Esophagus (tissue), 2 donors: Measurements from ENCODE around the gene PPFIA3. TPM values are rescaled to one million over a fixed set of nuclear protein-coding genes. Genes with fewer than 3 reads are reported as not detected.

Experiments
- H3K27ac ChIP-seq, 2 donors: one replicate each; pipeline ENCODE4 v1.5.1; 2013; ENCODE audit warnings: low read depth in 2 of 2, mild to moderate bottlenecking in 2 of 2, inconsistent platforms in 1 of 2, low read length in 1 of 2, moderate library complexity in 1 of 2
- H3K27me3 ChIP-seq, 2 donors: one replicate each; pipeline ENCODE4 v1.6.1; 2013; ENCODE audit warnings: low read length in 2 of 2, control low read depth in 1 of 2, mild to moderate bottlenecking in 1 of 2; ENCODE audit not compliant: insufficient read depth in 2 of 2, control insufficient read depth in 1 of 2
- H3K36me3 ChIP-seq, 2 donors: one replicate each; pipeline ENCODE4 v1.6.1; 2013; ENCODE audit warnings: low read length in 1 of 2; ENCODE audit not compliant: control insufficient read depth in 2 of 2, insufficient read depth in 2 of 2
- H3K4me1 ChIP-seq, 2 donors: one replicate each; pipeline ENCODE4 v1.6.1; 2013; ENCODE audit warnings: low read length in 1 of 2; ENCODE audit not compliant: control insufficient read depth in 2 of 2, insufficient read depth in 2 of 2
- H3K4me3 ChIP-seq, 2 donors: one replicate each; pipeline ENCODE4 v1.5.1; 2013; ENCODE audit warnings: low read length in 2 of 2, mild to moderate bottlenecking in 2 of 2, low read depth in 1 of 2, moderate library complexity in 1 of 2
- H3K9me3 ChIP-seq, 2 donors: one replicate each; pipeline ENCODE4 v1.6.1; 2013; ENCODE audit warnings: mild to moderate bottlenecking in 2 of 2, low read depth in 1 of 2, low read length in 1 of 2, moderate library complexity in 1 of 2; ENCODE audit not compliant: control insufficient read depth in 2 of 2, insufficient read depth in 1 of 2
- WGBS, 2 donors: extraction: QIAGEN DNeasy Blood & Tissue Kit; methylation state at CpG; one replicate each; pipeline ENCODE4 v1.1.7; 2013; 5-methylcytosine and 5-hydroxymethylcytosine counted together
- polyA plus RNA-seq, 2 donors: library from polyadenylated mRNA; stranded (reverse); fragments of 200-250 nt; gene quantifications; one replicate each; pipeline ENCODE4 v1.2.3, GENCODE V29; 2013
- donor health status: healthy with polysubstance abuse.
- donor health status: Bipolar disorder and iron deficiency.

Gene PPFIA3
- polyA plus RNA-seq, 2 donors, result 15.2 to 28.6 TPM

DNA sequence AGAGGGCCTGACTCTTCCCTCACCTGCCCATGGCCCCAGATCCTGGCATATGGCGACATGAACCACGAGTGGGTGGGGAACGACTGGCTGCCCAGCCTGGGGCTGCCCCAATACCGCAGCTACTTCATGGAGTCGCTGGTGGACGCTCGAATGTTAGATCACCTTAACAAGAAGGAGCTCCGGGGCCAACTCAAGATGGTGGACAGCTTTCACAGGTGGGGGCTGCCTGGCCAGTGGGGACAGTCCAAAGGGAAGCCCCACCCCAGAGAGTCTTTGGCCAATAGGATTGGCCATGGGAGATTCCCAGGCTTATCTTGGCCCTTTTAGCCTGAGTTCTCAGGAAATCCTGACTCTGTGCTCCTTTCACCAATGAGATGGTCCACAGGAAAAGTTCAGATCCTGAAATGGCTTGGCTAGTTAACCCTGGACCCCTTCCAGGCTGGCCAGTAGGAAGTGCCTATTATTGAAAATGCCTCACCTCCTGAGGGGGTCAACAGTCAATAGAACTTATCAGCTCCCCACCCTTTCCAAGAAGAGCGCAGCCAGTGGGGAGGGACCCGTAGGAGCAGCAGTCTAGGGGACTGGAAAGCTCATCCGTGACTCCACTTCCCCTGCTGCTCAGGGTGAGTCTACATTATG is 28.8 kb downstream of the PPFIA3 start:
- WGBS, 2 donors, result 64 to 71% methylated on average over 11 of the region's 11 CpGs
- peaks cover 12 to 25% of the 10 kb centered on the region in 2 donors for H3K4me1 ChIP-seq
- H3K27ac ChIP-seq, result peak overlapping the region in 1 of 2 donors; percentile 4

DNA sequence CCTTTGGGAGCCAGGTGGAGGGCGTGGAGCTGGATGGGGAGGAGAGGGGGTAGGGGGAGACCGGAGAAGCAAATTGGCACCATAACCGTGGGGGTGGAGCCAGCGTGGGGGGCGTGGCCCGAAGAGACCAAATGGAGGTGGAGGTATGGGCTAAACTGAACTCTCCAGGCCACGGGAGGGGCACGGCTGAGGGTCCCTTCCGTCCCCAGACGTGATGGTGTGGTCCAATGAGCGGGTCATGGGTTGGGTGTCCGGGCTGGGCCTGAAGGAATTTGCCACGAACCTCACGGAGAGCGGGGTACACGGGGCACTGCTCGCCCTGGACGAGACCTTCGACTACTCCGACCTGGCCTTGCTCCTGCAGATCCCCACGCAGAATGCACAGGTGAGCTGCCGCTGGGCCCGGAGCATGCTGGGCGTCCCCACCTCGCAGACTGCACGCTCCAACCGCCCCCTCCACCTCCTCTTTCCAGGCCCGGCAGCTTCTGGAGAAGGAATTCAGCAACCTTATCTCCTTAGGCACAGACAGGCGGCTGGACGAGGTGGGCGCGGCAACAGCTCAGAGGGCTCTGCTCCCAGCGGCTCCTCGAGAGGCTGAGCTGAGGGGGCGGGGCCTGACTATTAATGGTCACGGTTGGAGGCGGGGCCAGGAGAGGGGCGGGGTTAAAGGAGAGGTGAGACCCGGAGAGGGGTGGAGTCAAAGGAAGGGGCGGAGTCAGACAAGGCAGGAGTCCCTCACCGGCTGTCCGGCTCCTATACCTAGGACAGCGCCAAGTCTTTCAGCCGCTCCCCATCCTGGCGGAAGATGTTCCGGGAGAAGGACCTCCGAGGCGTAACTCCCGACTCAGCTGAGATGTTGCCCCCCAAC is 29.7 kb downstream of the PPFIA3 start:
- Histone ChIP-seq H3K4me3 (peak overlapping the region; percentile 60 to 61), H3K27ac (peak overlapping the region; percentile 58 to 80), H3K9me3 (peaks cover 0 to 2% of the 10 kb centered on the region in 2 donors), H3K27me3 (no peaks in the 10 kb centered on the region), H3K4me1 (peaks cover 12 to 25% of the 10 kb centered on the region in 2 donors), H3K36me3 (no peaks in the 10 kb centered on the region)
- 3 to 5% methylated on average over 49 of the region's 49 CpGs for WGBS, 2 donors

More for the DNA sequence above, 28.8 kb downstream of the PPFIA3 start:
- Histone ChIP-seq H3K36me3 (no peaks in the 10 kb centered on the region), H3K27me3 (no peaks in the 10 kb centered on the region), H3K4me3 (no peak overlapping the region), H3K9me3 (no peaks in the 10 kb centered on the region)

DNA sequence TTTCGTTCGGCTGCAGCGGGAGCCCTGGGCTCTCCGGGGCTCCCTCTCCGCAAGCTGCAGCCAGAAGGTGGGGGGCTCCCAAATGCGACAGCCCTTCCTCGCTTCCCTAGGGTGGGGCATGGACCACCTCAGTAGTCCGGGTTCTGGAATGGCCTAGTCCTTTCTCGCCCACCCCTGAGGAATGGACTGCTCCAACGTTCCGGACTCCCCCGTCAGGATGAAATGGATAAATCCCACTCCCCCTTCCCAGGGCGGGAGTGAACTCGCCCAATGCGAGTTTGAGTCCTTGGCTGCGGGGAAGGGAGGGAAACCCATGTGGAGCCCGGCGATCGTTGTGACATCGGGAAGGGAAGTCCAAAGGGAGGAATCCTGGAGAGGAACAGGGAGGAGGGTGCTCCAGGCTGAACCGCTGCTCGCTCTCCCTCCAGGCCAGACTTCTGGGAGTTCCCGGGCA is 30.3 kb downstream of the PPFIA3 start:
- Histone ChIP-seq H3K4me3 (peak overlapping the region; percentile 60 to 61), H3K27me3 (no peaks in the 10 kb centered on the region), H3K4me1 (peaks cover 12 to 25% of the 10 kb centered on the region in 2 donors), H3K9me3 (peaks cover 0 to 3% of the 10 kb centered on the region in 2 donors), H3K27ac (peak overlapping the region; percentile 58 to 80), H3K36me3 (no peaks in the 10 kb centered on the region)
- 1% methylated on average over 21 to 23 of the region's 23 CpGs for WGBS, 2 donors

DNA sequence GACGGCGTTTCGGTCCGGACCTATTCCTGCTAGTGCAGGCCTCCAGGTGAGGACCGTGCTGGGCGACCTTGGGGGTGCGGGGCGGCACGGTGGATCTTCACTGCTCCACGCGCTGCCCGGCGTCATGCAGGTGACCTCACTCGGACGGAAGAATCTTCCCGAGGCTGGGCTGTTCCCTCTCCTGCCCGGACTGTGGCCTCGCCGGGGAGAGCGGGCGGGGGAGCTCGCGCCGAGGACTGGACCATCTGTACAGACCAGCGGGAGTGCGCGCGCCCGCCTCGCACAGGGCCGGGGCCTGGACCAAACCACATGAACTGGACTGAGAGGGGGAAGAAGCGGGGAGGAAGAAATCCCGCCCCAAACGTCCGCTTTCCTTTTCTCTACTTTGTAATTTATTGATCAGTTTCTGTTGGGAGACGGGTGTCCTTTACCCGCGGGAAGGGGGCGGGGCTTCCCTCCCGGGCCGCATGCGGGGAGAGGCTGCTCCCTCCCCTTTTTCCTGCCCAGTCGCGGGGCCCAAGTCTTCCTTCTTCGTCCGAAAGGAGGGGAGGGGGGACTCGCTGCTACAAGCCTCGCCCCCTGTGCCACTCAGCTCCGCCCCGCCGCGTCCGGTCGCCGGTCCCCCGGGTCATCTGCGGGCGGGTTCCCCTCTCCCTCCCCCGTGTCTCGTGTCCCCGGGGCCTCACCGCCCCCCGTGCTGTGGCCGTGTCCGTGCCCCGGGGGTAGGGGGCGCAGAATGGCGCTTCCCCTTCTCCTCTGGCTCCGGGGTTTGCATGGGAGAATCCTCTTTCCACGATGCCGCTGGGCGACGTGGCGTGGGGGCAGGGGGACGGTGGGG is 31.0 kb downstream of the PPFIA3 start:
- peaks cover 0 to 3% of the 10 kb centered on the region in 2 donors for H3K9me3 ChIP-seq
- H3K27ac ChIP-seq, result peak overlapping the region; percentile 58 to 80
- H3K4me1 ChIP-seq, result peaks cover 12 to 25% of the 10 kb centered on the region in 2 donors
- WGBS, 2 donors, result 1% methylated on average over 71 to 75 of the region's 75 CpGs
- H3K4me3 ChIP-seq, result peak overlapping the region; percentile 60 to 61
- H3K27me3 ChIP-seq, result no peaks in the 10 kb centered on the region
- no peaks in the 10 kb centered on the region for H3K36me3 ChIP-seq

DNA sequence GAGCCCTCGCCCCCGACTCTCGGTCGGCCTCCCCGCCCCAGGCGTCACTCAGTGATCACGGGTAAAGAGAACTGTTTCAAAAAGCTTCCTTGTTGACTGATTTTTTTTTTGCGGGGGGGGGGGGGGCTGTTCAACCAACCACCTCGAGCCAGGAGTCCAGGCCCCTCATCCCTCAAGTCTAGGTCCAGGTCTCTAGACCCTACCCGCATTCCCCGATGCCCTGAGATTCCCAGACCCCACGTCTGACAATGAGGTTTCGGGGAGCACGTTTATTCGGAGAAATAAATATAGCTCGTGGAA is 31.6 kb downstream of the PPFIA3 start:
- Histone ChIP-seq H3K4me1 (peaks cover 12 to 21% of the 10 kb centered on the region in 2 donors), H3K36me3 (no peaks in the 10 kb centered on the region), H3K4me3 (peak overlapping the region; percentile 60 to 61), H3K27me3 (no peaks in the 10 kb centered on the region), H3K9me3 (peaks cover 0 to 3% of the 10 kb centered on the region in 2 donors), H3K27ac (peak overlapping the region in 1 of 2 donors; percentile 45)
- WGBS, 2 donors, result 7 to 9% methylated on average over 16 of the region's 16 CpGs

DNA sequence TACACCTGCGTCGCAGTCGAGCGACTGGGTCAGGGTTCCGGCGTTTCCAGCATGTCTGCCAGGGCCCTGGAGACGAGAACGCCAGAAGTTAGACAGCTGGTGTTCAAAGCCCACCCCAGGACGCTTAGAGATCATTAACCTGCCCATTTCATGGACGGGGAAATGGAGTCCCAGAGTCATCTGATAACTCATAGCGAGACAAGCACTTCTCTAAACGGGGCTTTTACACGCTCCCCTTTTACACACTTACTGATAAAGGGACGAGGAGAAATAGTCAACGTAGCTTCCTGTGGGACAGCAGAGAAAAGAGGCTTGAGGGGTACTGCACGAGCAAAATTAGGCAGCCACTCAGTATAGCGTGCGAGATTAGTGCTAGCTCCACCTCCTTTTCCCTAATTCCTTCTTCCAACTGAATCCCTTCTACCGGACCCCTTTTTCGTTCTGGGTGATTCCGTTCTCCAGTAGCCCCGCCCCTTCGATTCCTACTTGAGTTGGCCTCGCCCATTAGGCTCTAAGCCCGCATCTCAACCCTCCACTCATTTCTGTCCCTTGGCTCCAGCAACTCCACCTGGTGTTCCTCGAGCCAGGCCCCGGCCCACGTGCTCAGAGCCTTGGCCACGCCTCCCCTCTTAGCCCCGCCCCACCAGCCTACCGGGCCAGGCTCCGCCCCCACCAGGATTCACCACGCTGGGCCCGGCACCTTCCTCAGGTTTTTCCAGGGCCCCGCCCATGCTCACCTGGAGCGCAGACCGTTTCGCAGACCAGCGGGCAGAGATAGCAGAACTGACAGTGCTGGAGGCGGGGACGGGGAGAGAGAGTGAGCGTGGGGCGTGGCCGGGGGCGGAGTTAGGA is 32.1 kb downstream of the PPFIA3 start:
- H3K4me3 ChIP-seq, result no peak overlapping the region
- H3K27ac ChIP-seq, result peak overlapping the region in 1 of 2 donors; percentile 45

DNA sequence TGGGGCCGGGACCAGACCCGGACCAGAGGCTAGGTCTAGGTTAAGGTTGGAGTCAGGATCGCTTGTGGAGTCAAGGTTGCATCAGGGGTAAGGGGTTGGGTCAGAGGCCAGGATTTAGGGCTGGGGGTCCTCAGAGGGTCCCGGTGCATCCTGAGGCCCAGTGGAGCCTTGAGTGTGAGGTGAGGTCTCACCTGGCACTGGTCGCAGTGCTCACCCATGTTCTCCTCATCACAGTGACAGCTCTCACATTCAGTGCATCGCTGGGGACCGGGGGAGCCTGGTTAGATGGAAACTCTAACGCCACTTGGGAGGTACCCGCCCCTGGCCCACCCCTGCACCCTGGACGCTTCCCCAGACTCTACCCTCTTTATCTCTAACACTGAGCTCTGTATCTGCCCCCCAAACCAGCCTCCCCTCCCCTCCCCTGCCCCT is 32.8 kb downstream of the PPFIA3 start:
- H3K27me3 ChIP-seq, result no peaks in the 10 kb centered on the region
- peak overlapping the region in 1 of 2 donors; percentile 33 for H3K27ac ChIP-seq
- WGBS, 2 donors, result 28 to 38% methylated on average over 8 to 10 of the region's 10 CpGs
- H3K4me3 ChIP-seq, result no peak overlapping the region
- H3K4me1 ChIP-seq, result peaks cover 12 to 16% of the 10 kb centered on the region in 2 donors
- H3K9me3 ChIP-seq, result peaks cover 0 to 3% of the 10 kb centered on the region in 2 donors
- no peaks in the 10 kb centered on the region for H3K36me3 ChIP-seq

More for the DNA sequence above, 32.1 kb downstream of the PPFIA3 start:
- no peaks in the 10 kb centered on the region for H3K36me3 ChIP-seq
- H3K27me3 ChIP-seq, result no peaks in the 10 kb centered on the region
- H3K4me1 ChIP-seq, result peaks cover 12 to 16% of the 10 kb centered on the region in 2 donors
- WGBS, 2 donors, result 8 to 11% methylated on average over 45 of the region's 45 CpGs
- peaks cover 0 to 3% of the 10 kb centered on the region in 2 donors for H3K9me3 ChIP-seq

DNA sequence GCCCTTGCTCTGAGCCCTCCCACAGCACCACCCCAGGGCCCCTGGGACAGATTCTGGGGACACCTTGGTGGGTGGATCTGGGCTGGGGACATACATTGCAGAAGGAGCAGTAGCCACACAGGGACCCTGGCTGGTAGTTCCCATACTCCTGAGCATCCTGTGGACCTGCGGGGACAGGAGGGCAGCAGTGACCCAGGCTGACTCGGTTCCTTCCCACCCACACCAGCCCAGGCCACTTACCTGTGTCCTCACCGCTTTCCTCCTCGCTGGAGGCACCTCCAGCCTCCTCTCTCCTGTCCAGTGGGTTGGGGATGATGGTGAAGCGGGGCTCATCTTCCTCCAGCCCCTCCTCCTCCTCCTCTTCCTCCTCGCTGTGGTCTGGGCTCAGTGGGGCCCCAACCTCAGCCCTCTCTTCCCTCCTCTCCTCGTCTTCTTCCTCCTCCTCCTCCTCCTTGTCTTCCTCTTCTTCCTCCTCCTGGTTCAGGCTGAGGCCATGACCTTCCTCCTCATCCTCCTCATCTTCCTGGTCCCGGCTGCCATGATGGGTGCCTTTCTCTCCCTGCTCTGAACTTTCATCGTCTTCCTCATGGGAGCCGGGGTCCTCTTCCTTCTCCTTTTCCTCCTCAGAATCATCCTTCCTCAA is 33.9 kb downstream of the PPFIA3 start:
- Histone ChIP-seq H3K27me3 (no peaks in the 10 kb centered on the region), H3K27ac (no peak overlapping the region), H3K9me3 (peaks cover 0 to 3% of the 10 kb centered on the region in 2 donors), H3K4me3 (no peak overlapping the region), H3K4me1 (peaks cover 12 to 16% of the 10 kb centered on the region in 2 donors), H3K36me3 (no peaks in the 10 kb centered on the region)
- WGBS, 2 donors, result 88 to 94% methylated on average over 10 of the region's 10 CpGs
